H1 (cell line): ENCODE measurements around the gene ADGRV1. TPM values are rescaled to one million over a fixed set of nuclear protein-coding genes. Genes with fewer than 3 reads are reported as not detected.

ENCODE experiments used
- CTCF ChIA-PET: fragments of 300-600 bp; sonication (Branson Sonifier 250); formaldehyde crosslinking; loops from one replicate; lab custom pipeline; 2021; ENCODE audit not compliant: partially characterized antibody; lab: Charles Lee
- POLR2A ChIA-PET: fragments of 300-600 bp; sonication (Branson Sonifier 250); formaldehyde crosslinking; loops from one replicate; lab custom pipeline; 2021; ENCODE audit warnings: inconsistent platforms; ENCODE audit not compliant: partially characterized antibody; lab: Charles Lee
- DNase-seq, 2 experiments: peaks; one replicate each; pipeline versions ENCODE4 v3.0.0 to v3.0.0-alpha.2; 2010 to 2022; ENCODE audit warnings: low spot score in 2 of 2, low read depth in 1 of 2, mixed read lengths in 1 of 2
- FAIRE-seq: peaks from 2 replicates; lab custom pipeline; 2011; peaks lifted over from hg19 to GRCh38; lab: Jason Lieb, UNC
- H2AFZ ChIP-seq: 2 replicates; pipeline ENCODE4 v1.8.1; 2012; ENCODE audit warnings: low read length, inconsistent platforms
- H2AK5ac ChIP-seq: 2 replicates; pipeline ENCODE4 v1.6.1; 2013; ENCODE audit warnings: low read depth, low read length
- H2BK120ac ChIP-seq: replicated peaks from 2 replicates; pipeline ENCODE3; 2013; ENCODE audit warnings: low read depth, low read length, inconsistent platforms
- H2BK12ac ChIP-seq: 2 replicates; pipeline ENCODE4 v1.6.1; 2013; ENCODE audit warnings: low read depth, low read length
- H2BK15ac ChIP-seq: 2 replicates; pipeline ENCODE4 v1.6.1; 2013; ENCODE audit warnings: low read length
- H2BK20ac ChIP-seq: 2 replicates; pipeline ENCODE4 v1.6.1; 2013; ENCODE audit warnings: low read length
- H2BK5ac ChIP-seq: 2 replicates; pipeline ENCODE4 v1.6.1; 2013; ENCODE audit warnings: low read depth, low read length
- H3K14ac ChIP-seq: 2 replicates; pipeline ENCODE4 v1.6.1; 2013; ENCODE audit warnings: inconsistent platforms; ENCODE audit not compliant: insufficient read length
- H3K18ac ChIP-seq: 2 replicates; pipeline ENCODE4 v1.6.1; 2013; ENCODE audit warnings: low read length; ENCODE audit errors: extremely low read depth
- H3K23ac ChIP-seq: 2 replicates; pipeline ENCODE4 v1.6.1; 2013; ENCODE audit warnings: inconsistent platforms; ENCODE audit not compliant: insufficient read length
- H3K23me2 ChIP-seq: 2 replicates; pipeline ENCODE4 v1.6.1; 2013; ENCODE audit warnings: low read depth, low read length
- H3K27ac ChIP-seq: 2 replicates; pipeline ENCODE4 v1.6.1; 2011; ENCODE audit warnings: low read depth, low read length, inconsistent platforms
- H3K27me3 ChIP-seq, 4 experiments: replicated peaks in 1 of 4; 1 replicate in 1 of 4; 2 replicates in 3 of 4; pipeline versions ENCODE4 v1.6.1 to v1.8.1; 2011 to 2013; ENCODE audit warnings: low read length in 3 of 4, mild to moderate bottlenecking in 3 of 4, inconsistent platforms in 2 of 4, mixed read lengths in 2 of 4, moderate library complexity in 1 of 4; ENCODE audit not compliant: control insufficient read depth in 3 of 4, insufficient read depth in 3 of 4; ENCODE audit errors: extremely low read depth in 1 of 4
- H3K36me3 ChIP-seq, 4 experiments: 2 replicates each; pipeline versions ENCODE4 v1.6.1 to v1.8.1; 2011 to 2013; ENCODE audit warnings: mild to moderate bottlenecking in 4 of 4, low read length in 3 of 4, moderate library complexity in 2 of 4, control low read depth in 1 of 4, inconsistent platforms in 1 of 4; ENCODE audit not compliant: insufficient read depth in 4 of 4, control insufficient read depth in 2 of 4
- H3K4ac ChIP-seq: replicated peaks from 2 replicates; pipeline ENCODE3; 2013; ENCODE audit warnings: low read length, low read depth, mixed read lengths, inconsistent platforms; ENCODE audit not compliant: insufficient read length
- H3K4me1 ChIP-seq, 4 experiments: replicated peaks in 1 of 4; 1 replicate in 1 of 4; 2 replicates in 3 of 4; pipeline versions ENCODE4 v1.6.1 to v1.8.1; 2011 to 2013; ENCODE audit warnings: low read length in 3 of 4, inconsistent platforms in 2 of 4, mixed read lengths in 1 of 4; ENCODE audit not compliant: insufficient read depth in 4 of 4, control insufficient read depth in 3 of 4
- H3K4me2 ChIP-seq, 2 experiments: 2 replicates each; pipeline versions ENCODE4 v1.6.1 to v1.8.1; 2011 to 2013; ENCODE audit warnings: low read depth in 2 of 2, low read length in 2 of 2, control low read depth in 1 of 2, inconsistent platforms in 1 of 2, mild to moderate bottlenecking in 1 of 2; ENCODE audit not compliant: insufficient read depth in 1 of 2
- H3K4me3 ChIP-seq, 4 experiments: fragments of 200-600, 300-600 bp in 1 of 4; sonication (generic), shearing (Covaris generic), sonication (Bioruptor Twin) in 1 of 4; 2 replicates each; pipeline versions ENCODE4 v1.5.1 to v1.8.1; 2011 to 2016; ENCODE audit warnings: low read length in 4 of 4, low read depth in 3 of 4, control low read depth in 2 of 4, inconsistent platforms in 2 of 4, mild to moderate bottlenecking in 2 of 4, mixed read lengths in 1 of 4, moderate library complexity in 1 of 4; ENCODE audit not compliant: insufficient read depth in 2 of 4; ENCODE audit errors: extremely low read depth in 1 of 4
- H3K56ac ChIP-seq: replicated peaks from 2 replicates; pipeline ENCODE3; 2013; ENCODE audit warnings: low read depth, mild to moderate bottlenecking, mixed read lengths, low read length, inconsistent platforms; ENCODE audit not compliant: insufficient read length
- H3K79me1 ChIP-seq: 2 replicates; pipeline ENCODE4 v1.6.1; 2013; ENCODE audit warnings: low read depth, low read length, control low read depth
- H3K79me2 ChIP-seq, 2 experiments: 2 replicates each; pipeline versions ENCODE4 v1.6.1 to v1.8.1; 2012 to 2013; ENCODE audit warnings: low read length in 2 of 2, mild to moderate bottlenecking in 2 of 2, inconsistent platforms in 1 of 2; ENCODE audit not compliant: insufficient read depth in 2 of 2, control insufficient read depth in 1 of 2
- H3K9ac ChIP-seq, 4 experiments: replicated peaks in 1 of 4; 1 replicate in 1 of 4; 2 replicates in 3 of 4; pipeline versions ENCODE4 v1.6.1 to v1.8.1; 2011 to 2013; ENCODE audit warnings: low read depth in 3 of 4, low read length in 3 of 4, control low read depth in 2 of 4, mild to moderate bottlenecking in 2 of 4, moderate library complexity in 2 of 4, inconsistent platforms in 1 of 4; ENCODE audit errors: extremely low read depth in 1 of 4
- H3K9me3 ChIP-seq, 2 experiments: 2 replicates each; pipeline versions ENCODE4 v1.6.1 to v1.8.1; 2012 to 2013; ENCODE audit warnings: mild to moderate bottlenecking in 2 of 2, moderate library complexity in 2 of 2, control low read depth in 1 of 2, inconsistent platforms in 1 of 2, low read depth in 1 of 2, low read length in 1 of 2, mixed read lengths in 1 of 2; ENCODE audit not compliant: insufficient read depth in 2 of 2
- H4K20me1 ChIP-seq, 2 experiments: replicated peaks in 1 of 2; 2 replicates each; pipeline versions ENCODE3 to v1.8.1; 2011 to 2013; ENCODE audit warnings: inconsistent platforms in 2 of 2, low read length in 2 of 2, mild to moderate bottlenecking in 1 of 2; ENCODE audit not compliant: insufficient read depth in 2 of 2, control insufficient read depth in 1 of 2
- H4K5ac ChIP-seq: 2 replicates; pipeline ENCODE4 v1.6.1; 2013; ENCODE audit warnings: low read length, low read depth, mixed read lengths, inconsistent platforms; ENCODE audit not compliant: insufficient read length
- H4K8ac ChIP-seq: 2 replicates; pipeline ENCODE4 v1.8.0; 2013; ENCODE audit warnings: mild to moderate bottlenecking, moderate library complexity, low read length, inconsistent platforms; ENCODE audit not compliant: insufficient read depth; ENCODE audit errors: extremely low read depth
- H4K91ac ChIP-seq: replicated peaks from 2 replicates; pipeline ENCODE3; 2013; ENCODE audit warnings: low read length, mixed read lengths, inconsistent platforms; ENCODE audit not compliant: insufficient read length
- RXRA ChIP-seq: IDR thresholded peaks from 2 replicates; pipeline ENCODE4 v1.6.1; 2011; ENCODE audit warnings: low read depth, mild to moderate bottlenecking, low read length, moderate library complexity; ENCODE audit not compliant: insufficient read depth
- WGBS, 2 experiments: shearing (Covaris generic) in 1 of 2; methylation state at CpG; one replicate each; pipeline versions ENCODE4 v1.1.6 to v1.1.7; 2013 to 2015; ENCODE audit warnings: low lambda C conversion rate in 2 of 2, mixed read lengths in 2 of 2, inconsistent platforms in 1 of 2, low coverage in 1 of 2, missing lambda C conversion rate in 1 of 2; ENCODE audit not compliant: insufficient replicate concordance in 2 of 2, insufficient coverage in 1 of 2, insufficient read length in 1 of 2; ENCODE audit errors: extremely low coverage in 1 of 2, missing lambda C conversion rate in 1 of 2; 5-methylcytosine and 5-hydroxymethylcytosine counted together
- polyA plus RNA-seq, 7 experiments: library from polyadenylated mRNA; depleted of rRNA in 3 of 7; stranded (reverse) in 5 of 7; unstranded in 2 of 7; fragments of >200 nt in 5 of 7; fragments of 200-250 nt in 2 of 7; gene quantifications; 1 replicate in 5 of 7; 2 replicates in 1 of 7; 4 replicates in 1 of 7; pipeline versions ENCODE4 v1.2.1 to v1.2.3, GENCODE V29; 2011 to 2013; ENCODE audit warnings: missing spikeins in 2 of 7, mixed read lengths in 2 of 7
- total RNA-seq: library from RNA; stranded (reverse); fragmentation: NEBNext Ultra II Directional; extraction: Animal tissue kit (Norgen Biotek cat#: 25700); gene quantifications from 2 replicates; pipeline ENCODE4 v1.2.1, GENCODE V29; 2021

Gene ADGRV1
- total and polyA plus RNA-seq, 2 of the 8 experiments (the other 6 are each of a cell fraction or from before 2014, with no cell fraction given): 53.1 to 62.2 TPM

GRCh38 chr5:91026466-91026865 lies 467.9 kb downstream of the ADGRV1 start:
- no peaks in the 10 kb centered on the region for H3K9me3 ChIP-seq
- TF ChIP-seq RXRA: no peak
- TF ChIP-seq, all 59 proteins: peak for 0
- Histone ChIP-seq H2BK12ac (no peak overlapping the region), H3K4me3 (no peak overlapping the region), H4K91ac (no peak overlapping the region), H4K8ac (no peak overlapping the region), H3K4me1 (peaks cover 0 to 3% (median 0%) of the 10 kb centered on the region in 4 experiments; a peak in 1 of 7 replicates), H3K56ac (no peak overlapping the region), H2AFZ (no peak overlapping the region), H3K27ac (no peak overlapping the region), H2BK5ac (no peak overlapping the region), H2AK5ac (no peak overlapping the region), H3K4ac (no peak overlapping the region), H3K23me2 (no peaks in the 10 kb centered on the region), H4K20me1 (no peaks in the 10 kb centered on the region), H3K9ac (no peak overlapping the region), H3K18ac (no peak overlapping the region), H3K14ac (no peak overlapping the region), H3K4me2 (no peak overlapping the region), H3K27me3 (no peaks in the 10 kb centered on the region), H2BK20ac (no peak overlapping the region), H3K79me2 (no peaks in the 10 kb centered on the region), H2BK120ac (no peak overlapping the region), H4K5ac (no peak overlapping the region), H3K36me3 (no peaks in the 10 kb centered on the region), H3K79me1 (no peaks in the 10 kb centered on the region; the same call in 1 of the 2 replicates), H3K23ac (no peak overlapping the region), H2BK15ac (no peak overlapping the region)
- WGBS, 2 experiments: 83% methylated on average over 4 of the region's 4 CpGs; no CpG with 5 or more reads in 1 of the 2 experiments
- DNase-seq (no peak), FAIRE-seq (no peak)
- ChIA-PET CTCF (interaction anchor here (1.0 to 1.4 kb wide), 2 partner anchors 14 to 19 kb away, joined by 3 read pairs; no protein-coding TSS in a partner anchor), POLR2A (no interaction called here)
